PC-3 (cell line): ENCODE measurements around the gene DRD5. TPM values are rescaled to one million over a fixed set of nuclear protein-coding genes. Genes with fewer than 3 reads are reported as not detected.
"Not testable (repeated sequence)": the region's sequence is repeated elsewhere in the genome, so short reads cannot be mapped to it uniquely, and the experiment has no call there.

Source experiments
- ATAC-seq: fragments of 200-7000 bp; cut with Tn5 transposase; 2 replicates; pipeline ENCODE4 v1.9.1; 2020; ENCODE audit warnings: mild to moderate bottlenecking, moderate library complexity
- BruUV-seq: library from RNA; stranded (reverse); fragments of 400-500 nt; replicated peaks from 2 replicates; lab custom pipeline; 2021; lab: Mats Ljungman, UMichigan
- CTCF ChIA-PET: fragments of 300-600 bp; sonication (Branson Sonifier 250); formaldehyde crosslinking; loops from one replicate; lab custom pipeline; 2022; ENCODE audit warnings: antibody characterized with exemption; lab: Charles Lee
- POLR2A ChIA-PET: fragments of 300-600 bp; sonication (Branson Sonifier 250); formaldehyde crosslinking; loops from one replicate; lab custom pipeline; 2022; ENCODE audit warnings: antibody characterized with exemption; ENCODE audit not compliant: unreplicated experiment; lab: Charles Lee
- DNase-seq: peaks from one replicate; pipeline ENCODE4 v3.0.0-alpha.2; 2015
- H2AFZ ChIP-seq: fragments of 300-600 bp; sonication (generic); 2 replicates; pipeline ENCODE4 v1.6.0; 2016; ENCODE audit warnings: antibody characterized with exemption, low read length
- H3F3A ChIP-seq: fragments of 300-600 bp; sonication (generic); one replicate; pipeline ENCODE4 v1.6.0; 2017; ENCODE audit warnings: antibody characterized with exemption, low read length, control low read depth, mild to moderate bottlenecking; ENCODE audit not compliant: unreplicated experiment
- H3K27ac ChIP-seq: fragments of 300-600 bp; sonication (generic); 2 replicates; pipeline ENCODE4 v1.5.1; 2016; ENCODE audit warnings: mild to moderate bottlenecking, low read length
- H3K27me3 ChIP-seq: fragments of 300-600 bp; sonication (generic); 2 replicates; pipeline ENCODE4 v1.6.1; 2016; ENCODE audit warnings: low read length, mixed read lengths
- H3K36me3 ChIP-seq: fragments of 300-600 bp; sonication (generic); 2 replicates; pipeline ENCODE4 v1.6.1; 2016; ENCODE audit warnings: low read depth, mixed run types, low read length, mixed read lengths
- H3K4me1 ChIP-seq: fragments of 300-600 bp; sonication (generic); 2 replicates; pipeline ENCODE4 v1.5.1; 2016; ENCODE audit warnings: low read length; ENCODE audit not compliant: insufficient read depth
- H3K4me2 ChIP-seq: fragments of 300-600 bp; sonication (generic); 2 replicates; pipeline ENCODE4 v1.6.0; 2016; ENCODE audit warnings: low read length
- H3K4me3 ChIP-seq: fragments of 300-600 bp; sonication (generic); 2 replicates; pipeline ENCODE4 v1.5.1; 2016; ENCODE audit warnings: mild to moderate bottlenecking, low read length, mixed read lengths
- H3K79me2 ChIP-seq: fragments of 300-600 bp; sonication (generic); 2 replicates; pipeline ENCODE4 v1.6.1; 2017; ENCODE audit warnings: low read length, mixed read lengths
- H3K9ac ChIP-seq: fragments of 300-600 bp; sonication (generic); 2 replicates; pipeline ENCODE4 v1.6.0; 2016; ENCODE audit warnings: mild to moderate bottlenecking, low read length
- H3K9me2 ChIP-seq: fragments of 300-600 bp; sonication (generic); replicated peaks from 2 replicates; pipeline ENCODE4 v1.6.1; 2016; ENCODE audit warnings: mixed run types, low read length, mixed read lengths
- H3K9me3 ChIP-seq: fragments of 300-600 bp; sonication (generic); 2 replicates; pipeline ENCODE4 v1.6.1; 2016; ENCODE audit warnings: low read length, mixed read lengths
- H4K20me1 ChIP-seq: fragments of 300-600 bp; sonication (generic); 2 replicates; pipeline ENCODE4 v1.6.1; 2016; ENCODE audit warnings: low read length, mixed read lengths
- EZH2 ChIP-seq: fragments of 300-600 bp; sonication (generic); IDR thresholded peaks from one replicate; pipeline ENCODE4 v1.6.1; 2017; ENCODE audit warnings: antibody characterized with exemption, mild to moderate bottlenecking, low read length; ENCODE audit not compliant: unreplicated experiment
- EZH2phosphoT487 ChIP-seq: fragments of 300-600 bp; sonication (generic); IDR thresholded peaks from 2 replicates; pipeline ENCODE4 v1.6.1; 2018; ENCODE audit warnings: mild to moderate bottlenecking, antibody characterized with exemption, low read length, borderline replicate concordance
- intact Hi-C: fragments of 100-400 bp; cut with micrococcal nuclease; formaldehyde crosslinking; loops from 2 replicates; pipeline ENCODE4 v1.9.0; 2023
- total RNA-seq: library from RNA; depleted of rRNA; stranded (reverse); fragments of >200 nt; gene quantifications from 2 replicates; pipeline ENCODE4 v1.2.3, GENCODE V29; 2014
- TF ChIP-seq, protein P1 (sequence below): fragments of 300-600 bp; sonication (generic); conservative IDR thresholded peaks from 2 replicates; pipeline ENCODE4 v1.5.1; 2017; ENCODE audit warnings: antibody characterized with exemption, low read depth, mild to moderate bottlenecking, low read length

Gene DRD5
- total RNA-seq, 1 experiment from 2014 or later, result not detected

DNA sequence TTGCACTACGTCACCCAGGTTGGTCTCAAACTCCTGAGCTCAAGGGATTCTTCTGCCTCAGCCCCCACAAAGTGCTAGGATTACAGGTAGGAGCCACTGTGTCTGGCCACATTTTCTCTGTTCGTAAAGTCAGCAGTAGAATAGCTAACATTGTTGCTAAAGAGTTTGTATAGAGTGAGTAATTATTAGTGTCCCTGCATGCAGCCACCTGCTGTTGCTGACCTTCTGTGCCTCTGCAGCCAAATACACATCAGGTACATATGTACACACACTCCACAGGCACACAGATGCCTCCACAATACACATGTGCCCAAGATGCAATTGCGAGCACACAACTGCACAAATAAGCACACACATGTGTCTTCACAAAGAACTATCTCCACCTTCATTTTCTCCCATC is 10.9 kb downstream of the DRD5 start:
- no peaks in the 10 kb centered on the region for H3K9me3 ChIP-seq
- H3K27me3 ChIP-seq, result no peaks in the 10 kb centered on the region
- ATAC-seq (no peak), DNase-seq (no peak)
- no peak overlapping the region for H3K9ac ChIP-seq
- no peaks in the 10 kb centered on the region for H3F3A ChIP-seq
- H3K4me1 ChIP-seq, result no peaks in the 10 kb centered on the region
- H4K20me1 ChIP-seq, result no peaks in the 10 kb centered on the region
- H3K36me3 ChIP-seq, result no peaks in the 10 kb centered on the region
- TF ChIP-seq, protein P1, sequence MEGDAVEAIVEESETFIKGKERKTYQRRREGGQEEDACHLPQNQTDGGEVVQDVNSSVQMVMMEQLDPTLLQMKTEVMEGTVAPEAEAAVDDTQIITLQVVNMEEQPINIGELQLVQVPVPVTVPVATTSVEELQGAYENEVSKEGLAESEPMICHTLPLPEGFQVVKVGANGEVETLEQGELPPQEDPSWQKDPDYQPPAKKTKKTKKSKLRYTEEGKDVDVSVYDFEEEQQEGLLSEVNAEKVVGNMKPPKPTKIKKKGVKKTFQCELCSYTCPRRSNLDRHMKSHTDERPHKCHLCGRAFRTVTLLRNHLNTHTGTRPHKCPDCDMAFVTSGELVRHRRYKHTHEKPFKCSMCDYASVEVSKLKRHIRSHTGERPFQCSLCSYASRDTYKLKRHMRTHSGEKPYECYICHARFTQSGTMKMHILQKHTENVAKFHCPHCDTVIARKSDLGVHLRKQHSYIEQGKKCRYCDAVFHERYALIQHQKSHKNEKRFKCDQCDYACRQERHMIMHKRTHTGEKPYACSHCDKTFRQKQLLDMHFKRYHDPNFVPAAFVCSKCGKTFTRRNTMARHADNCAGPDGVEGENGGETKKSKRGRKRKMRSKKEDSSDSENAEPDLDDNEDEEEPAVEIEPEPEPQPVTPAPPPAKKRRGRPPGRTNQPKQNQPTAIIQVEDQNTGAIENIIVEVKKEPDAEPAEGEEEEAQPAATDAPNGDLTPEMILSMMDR, result no peak
- TF ChIP-seq EZH2 (no peak), EZH2phosphoT487 (no peak)
- intact Hi-C loops, result no loop called here
- no peaks in the 10 kb centered on the region for H3K9me2 ChIP-seq
- H3K27ac ChIP-seq, result no peak overlapping the region
- ChIA-PET POLR2A (no interaction called here), CTCF (interaction anchor here (0.6 kb wide), 1 partner anchor 324 kb away, joined by 3 read pairs; the partner anchor contains the start of gene WDR1)
- no peaks in the 10 kb centered on the region for H3K79me2 ChIP-seq
- H2AFZ ChIP-seq, result no peak overlapping the region
- BruUV-seq, result no TSS peak
- no peak overlapping the region for H3K4me2 ChIP-seq
- H3K4me3 ChIP-seq, result no peak overlapping the region

DNA sequence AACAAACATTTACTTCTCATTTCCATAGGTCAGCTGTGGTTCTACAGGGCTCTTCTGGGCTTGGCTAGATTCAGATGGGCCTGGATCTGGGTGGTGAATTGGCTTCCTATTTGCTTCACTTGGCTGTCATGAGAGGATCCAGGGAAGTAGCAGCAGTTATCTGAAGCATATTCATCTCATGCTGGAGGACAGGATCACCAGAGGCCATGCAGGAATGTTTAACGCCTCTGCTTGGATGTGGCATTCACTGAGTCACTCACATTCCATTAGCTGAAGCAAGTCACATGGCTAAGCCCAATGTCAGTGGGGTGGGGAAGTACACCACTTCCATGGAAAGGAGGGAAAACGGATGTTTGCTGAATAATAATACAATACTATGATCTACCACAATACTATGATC is 15.2 kb downstream of the DRD5 start:
- H3K79me2 ChIP-seq, H3K9me3 ChIP-seq, H3K9me2 ChIP-seq, H3F3A ChIP-seq, H3K4me1 ChIP-seq, intact Hi-C loops, H3K4me3 ChIP-seq, H3K36me3 ChIP-seq, H4K20me1 ChIP-seq, H3K27ac ChIP-seq, BruUV-seq, H2AFZ ChIP-seq, H3K4me2 ChIP-seq, DNase-seq, H3K27me3 ChIP-seq, ATAC-seq, POLR2A ChIA-PET, CTCF ChIA-PET, H3K9ac ChIP-seq: not testable (repeated sequence)

DNA sequence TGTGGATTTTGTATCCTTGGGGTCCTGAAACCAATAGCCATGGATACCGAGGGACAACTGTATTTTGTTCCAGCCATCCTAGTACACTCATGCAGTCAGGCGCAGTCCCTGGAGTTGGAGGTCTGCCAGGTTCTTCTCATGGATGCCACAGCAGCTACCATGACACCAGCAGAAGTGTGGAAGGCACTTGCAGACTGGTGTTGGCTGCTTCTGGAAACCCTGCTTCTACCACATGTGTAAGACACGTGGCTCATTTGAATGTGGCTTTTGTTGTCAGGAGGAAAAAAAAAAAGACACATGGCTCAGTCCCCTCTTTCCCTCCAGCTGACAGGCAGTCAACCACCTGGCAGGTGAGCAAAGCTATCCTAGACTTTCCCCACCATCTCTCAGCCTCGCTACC is 19.4 kb downstream of the DRD5 start:
- ChIA-PET CTCF (no interaction called here), POLR2A (no interaction called here)
- Histone ChIP-seq H3K27ac (no peak overlapping the region), H3K79me2 (no peaks in the 10 kb centered on the region), H3F3A (no peaks in the 10 kb centered on the region), H3K4me3 (no peak overlapping the region), H3K4me1 (no peaks in the 10 kb centered on the region), H3K36me3 (no peaks in the 10 kb centered on the region), H2AFZ (no peak overlapping the region), H3K9ac (no peak overlapping the region), H4K20me1 (no peaks in the 10 kb centered on the region), H3K9me3 (no peaks in the 10 kb centered on the region), H3K4me2 (no peak overlapping the region), H3K27me3 (no peaks in the 10 kb centered on the region), H3K9me2 (no peaks in the 10 kb centered on the region)
- intact Hi-C loops, result no loop called here
- TF ChIP-seq, protein P1, result no peak
- TF ChIP-seq EZH2phosphoT487 (no peak), EZH2 (no peak)
- DNase-seq, result no peak
- BruUV-seq, result no TSS peak
- no peak for ATAC-seq
